HPDE6-E6E7 (cell line): ENCODE measurements around the gene CTAGE6.
A peak's percentile ranks its signal among the peaks of the same experiment; 100 is the strongest.
"Not testable (repeated sequence)": the region's sequence is repeated elsewhere in the genome, so short reads cannot be mapped to it uniquely, and the experiment has no call there.

ENCODE experiments used
- DNase-seq: peaks from one replicate; pipeline ENCODE4 v3.0.0; 2011; ENCODE audit warnings: missing footprints; ENCODE audit errors: extremely low spot score

CTAGE6 gene

DNA sequence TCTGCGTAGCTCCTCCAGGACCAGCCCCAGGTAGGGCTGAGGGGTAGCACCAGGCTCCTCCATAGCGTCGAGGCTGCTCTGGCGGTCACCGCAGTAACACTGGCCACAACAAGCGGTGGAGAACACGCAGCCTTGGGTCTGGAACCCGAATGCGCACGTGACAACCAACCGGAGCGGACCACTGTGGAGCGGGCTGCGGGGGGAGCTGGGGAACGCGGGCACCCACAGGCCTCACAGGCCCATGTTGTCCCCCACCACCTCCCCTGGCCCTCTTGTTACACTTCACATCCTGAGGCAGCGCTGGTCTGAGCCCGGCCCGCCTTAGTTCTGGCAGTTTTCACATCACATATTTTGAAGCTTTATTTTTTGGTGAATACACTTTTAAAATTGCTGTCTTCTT is at the start of gene CTAGE6:
CTAGE6 (minus strand) TSS at position 101 of the 400 bp plus-strand sequence; CDS start at position 63, 38 bp downstream.
- DNase-seq = not testable (repeated sequence)

GRCh38 chr7:143806664-143807071 is 49.2 kb upstream of the CTAGE6 start:
- DNase-seq = not testable (repeated sequence)

GRCh38 chr7:143797896-143798290 is 40.4 kb upstream of the CTAGE6 start:
- not testable (repeated sequence) for DNase-seq

GRCh38 chr7:143797119-143797895 is 39.8 kb upstream of the CTAGE6 start:
- not testable (repeated sequence) for DNase-seq

GRCh38 chr7:143795653-143796052 is 38.2 kb upstream of the CTAGE6 start:
- not testable (repeated sequence) for DNase-seq

DNA sequence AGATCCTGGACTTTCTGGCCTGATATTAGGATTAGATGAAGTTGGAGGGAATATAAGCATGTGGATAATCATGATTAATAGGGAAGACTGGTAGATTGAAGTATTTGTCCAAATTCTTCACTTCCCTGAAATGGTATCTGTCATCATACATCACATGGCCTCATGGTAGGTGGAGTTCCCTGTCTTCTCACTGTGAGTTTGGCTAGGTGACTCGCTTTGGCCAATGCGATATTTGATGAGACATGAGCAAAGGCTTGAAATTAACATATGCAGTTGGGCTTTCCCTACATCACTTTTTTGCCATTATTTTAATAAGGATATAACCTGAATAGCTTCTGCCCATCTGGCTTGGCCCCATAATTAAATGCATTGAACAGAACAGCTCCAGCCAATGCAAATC is 35.1 kb upstream of the CTAGE6 start:
- DNase-seq = not testable (repeated sequence)

DNA sequence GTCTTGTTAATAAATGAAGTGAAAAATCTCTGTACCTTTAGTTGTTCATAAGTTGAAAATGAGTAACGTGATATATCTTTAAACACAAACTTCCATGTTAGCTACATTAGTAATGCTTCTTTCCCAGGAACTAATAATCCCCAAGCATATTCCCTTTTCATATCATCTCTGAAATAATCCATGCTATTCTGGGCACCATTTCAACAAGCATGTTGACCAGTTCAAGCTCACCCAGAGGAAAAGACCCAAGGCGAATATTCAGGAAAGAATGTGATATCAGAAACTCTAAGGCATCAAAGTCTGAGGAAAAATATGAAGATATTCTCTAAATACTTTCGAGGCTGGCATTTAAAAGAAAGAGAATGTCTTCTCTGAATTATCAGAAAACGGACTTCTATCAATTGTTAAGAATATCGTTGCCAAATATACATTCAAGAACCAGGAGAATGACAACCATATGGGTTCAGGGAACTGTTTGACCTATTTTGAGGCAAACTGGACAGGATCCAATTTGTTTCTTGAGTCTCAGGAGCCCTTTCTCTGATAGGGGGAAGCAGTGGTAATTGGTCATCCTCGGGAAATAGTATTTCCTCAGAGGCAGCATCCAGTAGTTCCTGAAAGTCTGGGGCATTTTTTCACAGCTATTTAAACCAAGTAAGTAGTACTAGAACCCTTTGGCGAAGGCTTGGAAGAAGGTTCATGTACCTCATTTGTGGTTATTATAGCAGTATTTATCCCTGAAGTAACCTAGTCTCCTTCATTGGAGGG is 28.1 kb upstream of the CTAGE6 start:
- DNase-seq = not testable (repeated sequence)

- DNase-seq = not testable (repeated sequence)
These were observed 22.1 kb upstream of the CTAGE6 start for GRCh38 chr7:143779591-143779990.

DNA sequence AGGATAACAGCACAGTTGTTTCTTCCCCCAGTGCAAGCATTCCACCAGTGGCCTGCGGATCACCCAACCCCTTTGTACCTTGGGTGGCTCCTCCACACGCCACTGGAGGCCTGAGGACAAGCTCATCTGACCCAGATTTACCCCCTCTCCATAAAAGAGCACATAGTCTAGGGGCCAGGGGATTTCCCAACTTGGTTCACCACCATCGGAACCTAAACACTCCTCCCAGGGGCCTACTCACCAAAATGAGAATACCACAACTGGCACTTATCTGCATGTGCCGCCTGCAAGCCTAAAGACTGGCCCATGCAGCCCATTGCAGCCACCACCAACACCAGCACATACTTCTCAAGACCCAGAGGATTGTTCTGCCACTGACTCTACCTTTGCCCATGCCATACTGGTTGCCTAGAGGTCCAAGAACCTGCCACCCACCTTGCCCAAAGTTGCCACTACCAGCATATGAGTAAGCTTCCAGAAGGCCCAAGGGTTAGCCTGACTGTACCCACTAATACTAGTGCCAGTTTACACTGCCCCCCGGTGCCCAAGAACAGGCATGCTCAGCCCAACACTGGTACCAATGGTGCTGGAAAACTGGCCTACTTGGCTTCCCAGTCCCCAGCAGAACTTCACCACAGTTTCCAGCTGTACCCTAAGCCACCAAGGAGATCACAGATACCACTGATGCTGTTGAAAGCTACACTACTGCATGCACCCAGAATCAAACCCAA is 15.4 kb upstream of the CTAGE6 start:
- not testable (repeated sequence) for DNase-seq

- DNase-seq = not testable (repeated sequence)
These were observed 10.0 kb upstream of the CTAGE6 start for GRCh38 chr7:143767531-143767930.

GRCh38 chr7:143765678-143766077 is 8.2 kb upstream of the CTAGE6 start:
- not testable (repeated sequence) for DNase-seq

DNA sequence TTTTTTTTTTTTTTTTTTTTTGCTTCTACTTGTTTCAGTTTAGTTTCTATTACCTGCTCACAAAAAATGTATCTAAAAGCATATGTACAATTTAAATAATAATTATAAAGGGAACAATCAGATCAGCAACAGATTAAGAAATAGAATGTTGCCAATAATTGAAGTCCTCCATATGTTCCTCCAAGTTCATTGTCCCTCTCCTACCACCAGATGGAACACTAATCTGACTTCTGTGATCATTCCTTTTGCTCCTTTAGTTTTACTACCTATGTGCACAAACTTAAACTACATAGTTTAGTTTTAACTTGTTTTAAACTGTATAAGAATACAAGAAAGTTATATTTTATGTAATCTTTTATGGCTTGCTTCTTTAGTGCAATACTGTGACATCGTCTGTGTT is 5.6 kb upstream of the CTAGE6 start:
- DNase-seq = not testable (repeated sequence)

DNA sequence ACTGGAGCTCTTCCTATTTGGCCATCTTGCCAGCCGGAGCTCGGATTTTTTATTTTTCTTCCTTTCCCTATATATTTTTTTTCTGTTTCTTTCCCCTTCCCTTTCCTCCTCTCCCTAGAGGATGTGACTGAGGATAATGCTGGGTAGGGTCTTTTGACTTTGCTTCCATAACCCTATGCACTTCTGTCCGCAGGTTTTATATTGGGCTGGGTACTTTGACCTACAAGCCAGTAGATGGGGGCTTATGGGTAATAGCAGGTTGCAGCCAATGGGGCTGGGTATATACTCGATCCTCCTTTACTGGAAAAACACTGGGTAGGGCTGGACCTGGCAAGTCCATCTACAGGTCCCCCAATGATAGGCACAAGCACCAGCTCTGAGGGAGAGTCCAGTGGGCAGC is 12.2 kb downstream of the CTAGE6 start:
- DNase-seq = not testable (repeated sequence)

DNA sequence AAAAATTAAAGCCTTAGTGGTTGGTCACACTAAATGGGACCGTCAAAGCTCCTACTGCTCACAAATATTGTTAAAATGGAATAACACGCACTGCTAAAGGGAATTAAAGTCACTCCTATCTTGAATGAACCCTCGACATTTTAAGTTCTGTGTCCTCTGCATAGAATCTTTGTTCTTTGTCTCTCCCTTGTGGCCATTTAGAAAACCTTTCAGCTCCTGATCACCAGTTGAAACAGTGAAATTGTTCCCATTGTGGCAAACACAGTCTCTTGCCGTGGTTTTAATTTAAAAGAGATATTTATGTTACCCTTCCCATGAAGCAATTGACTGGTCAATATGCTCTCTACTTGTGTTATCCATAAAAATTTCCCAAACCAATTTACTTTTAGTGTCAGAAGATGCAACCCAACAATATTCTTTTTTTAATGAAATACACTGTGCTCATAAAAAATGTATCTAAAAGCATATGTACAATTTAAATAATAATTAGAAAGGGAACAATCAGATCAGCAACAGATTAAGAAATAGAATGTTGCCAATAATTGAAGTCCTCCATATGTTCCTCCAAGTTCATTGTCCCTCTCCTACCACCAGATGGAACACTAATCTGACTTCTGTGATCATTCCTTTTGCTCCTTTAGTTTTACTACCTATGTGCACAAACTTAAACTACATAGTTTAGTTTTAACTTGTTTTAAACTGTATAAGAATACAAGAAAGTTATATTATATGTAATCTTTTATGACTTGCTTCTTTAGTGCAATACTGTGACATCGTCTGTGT is 20.3 kb downstream of the CTAGE6 start:
- peak; percentile 37 for DNase-seq

DNA sequence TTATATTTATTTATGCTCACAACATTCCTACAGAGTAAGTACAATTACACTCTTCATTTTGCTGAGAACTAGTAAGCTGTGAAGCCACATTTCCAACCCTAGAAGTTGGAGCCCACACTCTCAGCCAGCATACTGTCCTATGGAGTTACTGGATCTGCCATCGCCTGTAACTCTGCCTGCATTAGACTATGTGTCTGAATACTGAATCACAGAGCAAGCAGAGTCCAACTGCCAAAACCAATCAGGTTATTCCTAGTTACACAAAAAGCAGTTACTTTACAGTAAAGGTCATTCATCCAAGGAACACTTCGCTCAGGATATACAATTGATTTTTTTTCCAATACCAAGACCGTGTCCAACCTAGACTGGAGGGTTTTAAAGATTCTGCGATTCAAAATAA is 21.5 kb downstream of the CTAGE6 start:
- DNase-seq = no peak

- no peak for DNase-seq
These were observed 23.6 kb downstream of the CTAGE6 start for GRCh38 chr7:143733876-143734275.

DNA sequence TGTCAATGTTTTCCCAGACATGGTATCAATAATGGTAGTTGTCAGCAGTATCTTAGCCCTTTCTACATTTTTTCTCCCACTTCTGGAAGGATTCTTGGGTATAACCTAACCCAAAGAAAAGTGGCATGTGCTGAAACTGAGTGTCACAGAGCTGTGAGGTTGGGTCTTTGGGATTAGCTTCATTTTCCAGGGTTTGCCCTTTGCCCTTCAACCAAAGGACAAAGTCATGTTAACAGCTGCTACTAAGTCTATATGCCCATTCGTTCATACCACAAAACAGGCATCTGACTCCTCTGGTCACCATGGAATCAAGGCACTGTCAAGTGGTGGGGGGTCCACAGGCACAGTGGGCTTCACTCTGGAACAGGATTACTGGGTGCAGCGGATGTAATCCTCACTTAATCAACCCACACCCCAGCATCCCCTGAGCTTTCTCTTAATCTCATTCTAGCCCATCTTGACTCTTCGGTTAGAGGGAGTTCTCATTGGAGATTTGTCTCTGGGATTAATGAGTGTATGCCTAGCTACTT is 29.1 kb downstream of the CTAGE6 start:
- DNase-seq = no peak

GRCh38 chr7:143727561-143727960 is 29.9 kb downstream of the CTAGE6 start:
- DNase-seq = not testable (repeated sequence)

DNA sequence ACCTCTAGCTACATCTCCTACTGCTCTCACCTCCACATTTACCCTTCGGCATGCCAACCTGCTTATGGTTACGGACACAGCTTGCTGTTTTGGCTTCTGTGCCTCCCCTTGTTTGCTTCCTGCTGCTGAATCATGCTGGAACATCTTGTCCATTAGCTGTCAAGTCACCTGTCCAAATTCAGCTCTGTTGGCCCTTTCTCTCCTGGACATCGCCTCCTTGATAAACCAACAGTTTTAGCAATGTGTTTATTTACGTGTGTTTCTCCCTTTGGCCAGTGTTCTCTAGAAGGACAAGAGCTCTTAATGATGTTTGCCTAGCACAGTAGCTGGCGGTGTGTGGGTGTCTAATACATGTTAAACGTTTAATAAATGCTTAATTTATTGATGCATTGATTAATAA is 31.4 kb downstream of the CTAGE6 start:
- DNase-seq = not testable (repeated sequence)

GRCh38 chr7:143720335-143720734 is 37.2 kb downstream of the CTAGE6 start:
- not testable (repeated sequence) for DNase-seq
